GM12801 (cell line): ENCODE measurements around the gene SERTAD4.

Source experiments
- TF ChIP-seq, protein P1 (sequence below): IDR thresholded peaks from one replicate; pipeline ENCODE4 v1.5.1; 2011; ENCODE audit warnings: control low read depth; ENCODE audit not compliant: insufficient read length; ENCODE audit errors: extremely low read depth

Gene SERTAD4

GRCh38 chr1:210244746-210245367 lies 12.3 kb downstream of the SERTAD4 start:
- TF ChIP-seq, protein P1, sequence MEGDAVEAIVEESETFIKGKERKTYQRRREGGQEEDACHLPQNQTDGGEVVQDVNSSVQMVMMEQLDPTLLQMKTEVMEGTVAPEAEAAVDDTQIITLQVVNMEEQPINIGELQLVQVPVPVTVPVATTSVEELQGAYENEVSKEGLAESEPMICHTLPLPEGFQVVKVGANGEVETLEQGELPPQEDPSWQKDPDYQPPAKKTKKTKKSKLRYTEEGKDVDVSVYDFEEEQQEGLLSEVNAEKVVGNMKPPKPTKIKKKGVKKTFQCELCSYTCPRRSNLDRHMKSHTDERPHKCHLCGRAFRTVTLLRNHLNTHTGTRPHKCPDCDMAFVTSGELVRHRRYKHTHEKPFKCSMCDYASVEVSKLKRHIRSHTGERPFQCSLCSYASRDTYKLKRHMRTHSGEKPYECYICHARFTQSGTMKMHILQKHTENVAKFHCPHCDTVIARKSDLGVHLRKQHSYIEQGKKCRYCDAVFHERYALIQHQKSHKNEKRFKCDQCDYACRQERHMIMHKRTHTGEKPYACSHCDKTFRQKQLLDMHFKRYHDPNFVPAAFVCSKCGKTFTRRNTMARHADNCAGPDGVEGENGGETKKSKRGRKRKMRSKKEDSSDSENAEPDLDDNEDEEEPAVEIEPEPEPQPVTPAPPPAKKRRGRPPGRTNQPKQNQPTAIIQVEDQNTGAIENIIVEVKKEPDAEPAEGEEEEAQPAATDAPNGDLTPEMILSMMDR: no peak

GRCh38 chr1:210246447-210246846 lies 13.9 kb downstream of the SERTAD4 start:
- TF ChIP-seq, protein P1: no peak

DNA sequence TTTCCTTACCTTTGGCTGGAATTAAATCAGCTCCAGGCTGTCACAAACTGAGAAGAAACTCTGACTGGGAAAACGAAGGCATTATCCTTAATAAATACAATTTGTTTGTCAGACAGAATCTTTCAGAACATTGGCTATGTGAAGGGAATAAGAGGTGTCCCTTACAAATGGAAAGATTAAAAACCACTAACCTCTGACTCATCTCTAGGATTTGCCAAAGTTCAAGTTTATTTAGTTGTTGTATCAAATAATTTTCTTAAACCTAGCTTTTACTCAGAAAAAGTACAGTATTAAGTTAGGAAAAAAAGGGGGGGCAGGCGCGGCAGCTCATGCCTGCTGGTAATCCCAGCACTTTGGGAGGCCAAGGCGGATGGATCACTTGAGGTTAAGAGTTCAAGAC lies 15.7 kb downstream of the SERTAD4 start:
- TF ChIP-seq, protein P1: no peak

- TF ChIP-seq, protein P1: no peak
Measured at GRCh38 chr1:210250665-210250997, 18.0 kb downstream of the SERTAD4 start.

GRCh38 chr1:210250998-210251679 lies 18.5 kb downstream of the SERTAD4 start:
- TF ChIP-seq, protein P1: no peak

DNA sequence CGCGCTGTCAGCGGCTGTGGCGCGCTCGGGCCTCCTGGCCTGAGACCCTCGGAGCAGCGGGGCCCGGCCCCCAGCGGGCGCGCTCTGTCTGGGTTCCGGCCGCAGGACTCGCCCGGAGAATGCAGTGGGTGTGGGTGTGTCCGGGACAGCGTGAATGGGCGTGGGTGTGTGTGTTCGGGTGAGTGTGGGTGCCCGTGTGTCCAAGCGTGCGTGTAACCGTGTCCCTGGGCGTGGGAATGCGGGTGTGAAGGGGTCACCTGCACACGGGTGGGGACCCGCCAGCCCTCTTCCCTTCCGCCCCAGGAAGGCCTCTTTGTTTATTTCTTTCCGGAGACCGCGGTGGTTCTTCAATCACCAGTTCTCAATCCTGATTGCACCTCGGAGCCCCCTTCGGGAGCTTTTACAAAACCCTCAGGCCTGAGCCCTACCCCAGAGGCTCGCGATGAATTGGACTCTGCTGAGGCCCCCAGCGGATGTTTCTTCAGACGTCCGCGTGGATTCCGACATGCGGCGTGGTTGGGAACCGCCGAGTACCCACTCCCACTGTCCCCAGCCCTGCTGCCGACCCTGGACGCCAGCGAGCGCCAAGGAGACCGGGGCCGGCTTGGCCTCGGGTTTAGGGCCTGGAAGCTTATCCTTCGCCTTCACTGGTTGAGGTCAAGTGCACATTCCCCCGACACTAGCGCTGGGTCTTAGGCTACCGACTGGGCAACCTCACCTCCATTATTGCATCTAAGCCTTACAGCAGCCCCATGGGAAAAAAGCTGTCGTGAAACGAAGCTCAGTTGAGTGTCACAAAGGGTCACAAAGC lies 19.3 kb downstream of the SERTAD4 start:
- TF ChIP-seq, protein P1: no peak

- TF ChIP-seq, protein P1: no peak
Measured at GRCh38 chr1:210252621-210253051, 20.0 kb downstream of the SERTAD4 start.
